IMR-90 (cell line): Measurements from ENCODE around the gene MGLL. TPM values are rescaled to one million over a fixed set of nuclear protein-coding genes. Genes with fewer than 3 reads are reported as not detected.
"Not testable (repeated sequence)": the region's sequence is repeated elsewhere in the genome, so short reads cannot be mapped to it uniquely, and the experiment has no call there.

ENCODE experiments used
- ATAC-seq: fragments of 200-7000 bp; cut with Tn5 transposase; 2 replicates; pipeline ENCODE4 v1.9.1; 2020; ENCODE audit warnings: low read depth, mild to moderate bottlenecking, moderate library complexity
- BruUV-seq: library from RNA; stranded (reverse); fragments of 400-500 nt; replicated peaks from 2 replicates; lab custom pipeline; 2021; lab: Mats Ljungman, UMichigan
- CTCF ChIA-PET: fragments of 300-600 bp; formaldehyde crosslinking; extraction: SDS; loops from one replicate; lab custom pipeline; 2021; ENCODE audit warnings: antibody characterized with exemption; lab: Yijun Ruan, JAX
- POLR2A ChIA-PET: fragments of 300-600 bp; sonication (Branson Sonifier 250); formaldehyde crosslinking; loops from one replicate; lab custom pipeline; 2022; ENCODE audit warnings: antibody characterized with exemption; ENCODE audit not compliant: unreplicated experiment; lab: Charles Lee
- DNase-seq: peaks from one replicate; pipeline ENCODE4 v3.0.0; 2013
- H2AFZ ChIP-seq: replicated peaks from 2 replicates; pipeline ENCODE3; 2013; ENCODE audit warnings: low read length, mild to moderate bottlenecking; ENCODE audit not compliant: poor library complexity
- H2AK5ac ChIP-seq: 2 replicates; pipeline ENCODE4 v1.6.1; 2013; ENCODE audit warnings: low read depth, low read length, inconsistent platforms
- H2AK9ac ChIP-seq: replicated peaks from 2 replicates; pipeline ENCODE3; 2013; ENCODE audit warnings: mild to moderate bottlenecking, low read depth, low read length, moderate library complexity; ENCODE audit not compliant: poor library complexity
- H2BK120ac ChIP-seq: 2 replicates; pipeline ENCODE4 v1.6.1; 2013; ENCODE audit warnings: low read depth, low read length, inconsistent platforms
- H2BK15ac ChIP-seq: 3 replicates; pipeline ENCODE4 v1.6.1; 2013; ENCODE audit warnings: low read depth, low read length, inconsistent platforms
- H2BK20ac ChIP-seq: 2 replicates; pipeline ENCODE4 v1.6.1; 2013; ENCODE audit warnings: low read depth, mild to moderate bottlenecking, inconsistent platforms, low read length, moderate library complexity
- H2BK5ac ChIP-seq: 2 replicates; pipeline ENCODE4 v1.6.1; 2013; ENCODE audit warnings: mild to moderate bottlenecking, low read depth, low read length, inconsistent platforms; ENCODE audit not compliant: poor library complexity, severe bottlenecking
- H3K14ac ChIP-seq: replicated peaks from 2 replicates; pipeline ENCODE4 v1.6.1; 2013; ENCODE audit warnings: low read depth, low read length, inconsistent platforms
- H3K18ac ChIP-seq: 2 replicates; pipeline ENCODE4 v1.6.1; 2013; ENCODE audit warnings: low read depth, low read length, control low read depth
- H3K23ac ChIP-seq: 2 replicates; pipeline ENCODE4 v1.6.1; 2013; ENCODE audit warnings: low read depth, low read length, inconsistent platforms
- H3K27ac ChIP-seq: 2 replicates; pipeline ENCODE4 v1.5.1; 2013; ENCODE audit warnings: mild to moderate bottlenecking, control low read depth, low read length; ENCODE audit not compliant: insufficient read depth
- H3K27me3 ChIP-seq: 2 replicates; pipeline ENCODE4 v1.6.1; 2013; ENCODE audit warnings: low read length; ENCODE audit not compliant: control insufficient read depth, insufficient read depth
- H3K36me3 ChIP-seq: 2 replicates; pipeline ENCODE4 v1.6.1; 2013; ENCODE audit warnings: low read length, mixed read lengths; ENCODE audit not compliant: control insufficient read depth, insufficient read depth
- H3K4ac ChIP-seq: 2 replicates; pipeline ENCODE4 v1.6.1; 2013; ENCODE audit warnings: low read depth, low read length, inconsistent platforms
- H3K4me1 ChIP-seq: 2 replicates; pipeline ENCODE4 v1.6.1; 2013; ENCODE audit warnings: low read length, mixed read lengths; ENCODE audit not compliant: control insufficient read depth, insufficient read depth
- H3K4me2 ChIP-seq: 2 replicates; pipeline ENCODE4 v1.6.1; 2013; ENCODE audit warnings: low read depth, mild to moderate bottlenecking, control low read depth, low read length, moderate library complexity
- H3K4me3 ChIP-seq: 2 replicates; pipeline ENCODE4 v1.5.1; 2013; ENCODE audit warnings: low read depth, mild to moderate bottlenecking, control low read depth, low read length, moderate library complexity; ENCODE audit not compliant: insufficient read depth
- H3K56ac ChIP-seq: 2 replicates; pipeline ENCODE4 v1.6.1; 2013; ENCODE audit warnings: low read length, inconsistent platforms; ENCODE audit not compliant: insufficient read depth; ENCODE audit errors: extremely low read depth
- H3K79me1 ChIP-seq, 2 experiments: 2 replicates each; pipeline ENCODE4 v1.6.1; 2013; ENCODE audit warnings: low read length in 2 of 2, inconsistent platforms in 1 of 2, low read depth in 1 of 2
- H3K9ac ChIP-seq: 2 replicates; pipeline ENCODE4 v1.6.1; 2013; ENCODE audit warnings: low read depth, low read length, control low read depth
- H3K9me1 ChIP-seq: 2 replicates; pipeline ENCODE4 v1.6.1; 2013; ENCODE audit warnings: low read length, inconsistent platforms; ENCODE audit not compliant: insufficient read depth
- H3K9me3 ChIP-seq: 2 replicates; pipeline ENCODE4 v1.6.1; 2013; ENCODE audit warnings: low read length; ENCODE audit not compliant: control insufficient read depth, insufficient read depth
- H4K20me1 ChIP-seq: 2 replicates; pipeline ENCODE4 v1.6.1; 2013; ENCODE audit warnings: low read length, inconsistent platforms; ENCODE audit not compliant: insufficient read depth
- H4K5ac ChIP-seq: 2 replicates; pipeline ENCODE4 v1.6.1; 2013; ENCODE audit warnings: mild to moderate bottlenecking, low read depth, low read length, control low read depth
- H4K8ac ChIP-seq, 2 experiments: 2 replicates each; pipeline ENCODE4 v1.6.1; 2013; ENCODE audit warnings: low read depth in 2 of 2, low read length in 2 of 2, control low read depth in 1 of 2, inconsistent platforms in 1 of 2
- H4K91ac ChIP-seq: 2 replicates; pipeline ENCODE4 v1.6.1; 2013; ENCODE audit warnings: low read depth, low read length, inconsistent platforms; ENCODE audit not compliant: insufficient read depth
- WGBS, 2 experiments: methylation state at CpG; one replicate each; pipeline versions ENCODE4 v1.1.5 to v1.1.7; 2013; ENCODE audit warnings: missing lambda C conversion rate in 2 of 2; ENCODE audit not compliant: insufficient read length in 1 of 2; ENCODE audit errors: extremely low coverage in 2 of 2; 5-methylcytosine and 5-hydroxymethylcytosine counted together
- dilution Hi-C: fragments of 300-500 bp; cut with HindIII; formaldehyde crosslinking; loops from one replicate; pipeline ENCODE4 v1.14.3; 2018; ENCODE audit warnings: low sequenced_read_pairs; ENCODE audit not compliant: unreplicated experiment
- in situ Hi-C: fragments of 300-500 bp; cut with MboI; formaldehyde crosslinking; loops from 3 replicates; pipeline ENCODE4 v1.14.3; 2019; ENCODE audit warnings: low sequenced_read_pairs, inconsistent platforms, mixed read lengths
- intact Hi-C: fragments of 100-400 bp; cut with micrococcal nuclease; formaldehyde crosslinking; loops from 2 replicates; pipeline ENCODE4 v1.10.0; 2022
- polyA plus RNA-seq, 3 experiments: library from polyadenylated mRNA; depleted of rRNA; stranded (reverse); fragments of >200 nt; gene quantifications; 2 replicates each; pipeline ENCODE4 v1.2.3, GENCODE V29; 2012; ENCODE audit warnings: low replicate concordance in 1 of 3
- total RNA-seq: library from RNA; depleted of rRNA; stranded (reverse); fragments of >200 nt; gene quantifications from 2 replicates; pipeline ENCODE4 v1.2.3, GENCODE V29; 2012

MGLL gene
- total and polyA plus RNA-seq, 2 of the 4 experiments (the other 2 are of a cell fraction): 23.7 to 60.6 TPM

GRCh38 chr3:127704840-127705239, 117.5 kb downstream of the MGLL start:
- H2BK5ac ChIP-seq, dilution Hi-C loops, H3K18ac ChIP-seq, H3K56ac ChIP-seq, BruUV-seq, H2AFZ ChIP-seq, H2BK15ac ChIP-seq, H2BK20ac ChIP-seq, H2AK5ac ChIP-seq, H3K36me3 ChIP-seq, POLR2A ChIA-PET, H3K4me1 ChIP-seq, intact Hi-C loops, H4K5ac ChIP-seq, H3K14ac ChIP-seq, in situ Hi-C loops, CTCF ChIA-PET, H2AK9ac ChIP-seq, H3K27ac ChIP-seq, H3K9me3 ChIP-seq, H3K4me2 ChIP-seq, DNase-seq, H3K4me3 ChIP-seq, H2BK120ac ChIP-seq, H3K23ac ChIP-seq, H3K9ac ChIP-seq, H4K8ac ChIP-seq, H3K27me3 ChIP-seq, H4K20me1 ChIP-seq, ATAC-seq, H3K4ac ChIP-seq, H4K91ac ChIP-seq: not testable (repeated sequence)
- Histone ChIP-seq H3K9me1 (peaks cover 12% of the 10 kb centered on the region; the same call in 1 of the 2 replicates), H3K79me1 (peaks cover 5 to 51% of the 10 kb centered on the region in 2 experiments; a peak in 3 of 4 replicates)
- no CpG with 5 or more reads among the region's 4 CpGs for WGBS, 2 experiments
